Transverse colon (tissue), 4 donors: ENCODE results near the gene GLIS1. TPM values are rescaled to one million over a fixed set of nuclear protein-coding genes. Genes with fewer than 3 reads are reported as not detected.

Experiments
- DNase-seq: peaks from one replicate; pipeline ENCODE4 v3.0.0-alpha.2; 2019
- H3K27ac ChIP-seq, 4 donors: fragments of 200-600 bp; sonication (generic); 2 replicates each; pipeline ENCODE4 v1.5.1; 2016 to 2018; ENCODE audit warnings: inconsistent platforms in 4 of 4
- H3K27me3 ChIP-seq: fragments of 200-600 bp; sonication (generic); 2 replicates; pipeline ENCODE4 v1.5.1; 2017; ENCODE audit warnings: inconsistent platforms
- H3K36me3 ChIP-seq, 4 donors: fragments of 200-600 bp; sonication (generic); 2 replicates each; pipeline ENCODE4 v1.5.1; 2017 to 2019; ENCODE audit warnings: inconsistent platforms in 4 of 4
- H3K4me1 ChIP-seq, 4 donors: fragments of 200-600 bp; sonication (generic); 2 replicates each; pipeline ENCODE4 v1.5.1; 2017 to 2020; ENCODE audit warnings: inconsistent platforms in 4 of 4
- H3K4me3 ChIP-seq, 4 donors: fragments of 200-600 bp; sonication (generic); 1 replicate in 1 of 4; 2 replicates in 3 of 4; pipeline versions ENCODE4 v1.5.1 to v1.6.1; 2017 to 2019; ENCODE audit warnings: inconsistent platforms in 4 of 4
- H3K9me3 ChIP-seq, 2 donors: fragments of 200-600 bp; sonication (generic); 2 replicates each; pipeline ENCODE4 v1.5.1; 2017 to 2019; ENCODE audit warnings: inconsistent platforms in 2 of 2
- CTCF ChIP-seq, 5 experiments: fragments of 200-600 bp in 3 of 5; fragments of 450-650 bp in 2 of 5; sonication (generic) in 3 of 5; IDR thresholded peaks; 1 replicate in 2 of 5; 2 replicates in 3 of 5; pipeline ENCODE4 v1.5.1; 2016 to 2017; ENCODE audit warnings: antibody characterized with exemption in 5 of 5, inconsistent platforms in 3 of 5, mild to moderate bottlenecking in 2 of 5, moderate library complexity in 1 of 5
- EP300 ChIP-seq: sonication (generic); formaldehyde crosslinking; IDR thresholded peaks from one replicate; pipeline ENCODE4 v1.6.1; 2017; ENCODE audit warnings: antibody characterized with exemption, low read depth
- POLR2A ChIP-seq: fragments of 450-650 bp; IDR thresholded peaks from one replicate; pipeline ENCODE4 v1.6.1; 2016; ENCODE audit warnings: antibody characterized with exemption, mild to moderate bottlenecking, moderate library complexity
- POLR2AphosphoS5 ChIP-seq, 3 donors: sonication (generic); formaldehyde crosslinking; IDR thresholded peaks; one replicate each; pipeline ENCODE4 v1.6.1; 2016; ENCODE audit warnings: antibody characterized with exemption in 3 of 3
- WGBS, 2 donors: methylation state at CpG; one replicate each; pipeline ENCODE4 v1.1.5; 2018; ENCODE audit warnings: low coverage in 1 of 2; 5-methylcytosine and 5-hydroxymethylcytosine counted together
- in situ Hi-C, 4 donors: fragments of 200-750 bp; cut with MboI; loops; one replicate each; pipeline versions ENCODE4 v1.15.0 to v1.15.1; 2017; ENCODE audit warnings: low sequenced_read_pairs in 3 of 4, low pct_ligation_motif_present in 1 of 4, low pct_unique_long_range_greater_than_20kb in 1 of 4
- intact Hi-C: fragments of 100-400 bp; cut with DNase I; formaldehyde crosslinking; loops from one replicate; pipeline ENCODE4 v1.15.1; 2023; ENCODE audit warnings: low total_unique reads
- total RNA-seq, 4 donors: library from RNA; depleted of rRNA; stranded (reverse); fragments of >200 nt; gene quantifications; one replicate each; pipeline ENCODE4 v1.1.0, GENCODE V29; 2016

The GLIS1 gene
- total RNA-seq, 4 donors from 2014 or later, result 0.16 to 0.75 (median 0.27) TPM; not detected in 1

GRCh38 chr1:53550201-53550741 lies 188.7 kb downstream of the GLIS1 start:
- no peaks in the 10 kb centered on the region for H3K27me3 ChIP-seq
- no peaks in the 10 kb centered on the region for H3K36me3 ChIP-seq
- no peaks in the 10 kb centered on the region for H3K4me1 ChIP-seq
- H3K4me3 ChIP-seq, result no peak overlapping the region
- in situ Hi-C loops, result no loop called here
- intact Hi-C loops, result no loop called here
- H3K9me3 ChIP-seq, result no peaks in the 10 kb centered on the region
- 82% methylated on average over 7 of the region's 7 CpGs; no CpG with 5 or more reads in 1 of the 2 donors for WGBS, 2 donors
- DNase-seq, result peak; percentile 1
- TF ChIP-seq POLR2A (no peak), EP300 (no peak), POLR2AphosphoS5 (IDR thresholded peaks at IDR 0.05) (no peak), CTCF (IDR thresholded peaks at IDR 0.05) (no peak)
- no peak overlapping the region for H3K27ac ChIP-seq

GRCh38 chr1:53549781-53550180 lies 189.2 kb downstream of the GLIS1 start:
- WGBS, 2 donors, result 86 to 88% methylated on average over 1 to 3 of the region's 3 CpGs
- H3K9me3 ChIP-seq, result no peaks in the 10 kb centered on the region
- no peak overlapping the region for H3K4me3 ChIP-seq
- in situ Hi-C loops (no loop called here), intact Hi-C loops (loop anchor here (1.0 kb wide), 1 partner anchor 38 kb away; no protein-coding TSS in a partner anchor)
- no peak overlapping the region for H3K27ac ChIP-seq
- DNase-seq, result no peak
- TF ChIP-seq POLR2AphosphoS5 (IDR thresholded peaks at IDR 0.05) (no peak), EP300 (no peak), CTCF (IDR thresholded peaks at IDR 0.05) (no peak), POLR2A (no peak)
- no peaks in the 10 kb centered on the region for H3K4me1 ChIP-seq
- no peaks in the 10 kb centered on the region for H3K27me3 ChIP-seq
- no peaks in the 10 kb centered on the region for H3K36me3 ChIP-seq

- Histone ChIP-seq H3K27ac (no peak overlapping the region), H3K4me3 (no peak overlapping the region), H3K27me3 (no peaks in the 10 kb centered on the region), H3K4me1 (no peaks in the 10 kb centered on the region), H3K36me3 (no peaks in the 10 kb centered on the region), H3K9me3 (no peaks in the 10 kb centered on the region)
- in situ Hi-C loops (no loop called here), intact Hi-C loops (loop anchor here (1.0 kb wide), 1 partner anchor 38 kb away; no protein-coding TSS in a partner anchor)
- 80 to 84% methylated on average over 2 of the region's 2 CpGs for WGBS, 2 donors
- no peak for TF ChIP-seq CTCF (IDR thresholded peaks at IDR 0.05)
- TF ChIP-seq POLR2AphosphoS5 (IDR thresholded peaks at IDR 0.05), result no peak
- DNase-seq, result no peak
Observed at GRCh38 chr1:53549287-53549686, 189.7 kb downstream of the GLIS1 start.

- 83 to 90% methylated on average over 2 to 17 of the region's 17 CpGs for WGBS, 2 donors
- H3K4me3 ChIP-seq, result no peak overlapping the region
- intact Hi-C loops (no loop called here), in situ Hi-C loops (no loop called here)
- no peaks in the 10 kb centered on the region for H3K4me1 ChIP-seq
- no peak overlapping the region for H3K27ac ChIP-seq
- H3K9me3 ChIP-seq, result no peaks in the 10 kb centered on the region
- TF ChIP-seq POLR2A (no peak), EP300 (no peak), CTCF (IDR thresholded peaks at IDR 0.05) (no peak), POLR2AphosphoS5 (IDR thresholded peaks at IDR 0.05) (no peak)
- H3K36me3 ChIP-seq, result no peaks in the 10 kb centered on the region
- no peaks in the 10 kb centered on the region for H3K27me3 ChIP-seq
- DNase-seq, result peak; percentile 1
Observed at GRCh38 chr1:53548031-53548491, 190.9 kb downstream of the GLIS1 start.
